ENCODE measurements around the gene MXD3.

The MXD3 gene

DNA sequence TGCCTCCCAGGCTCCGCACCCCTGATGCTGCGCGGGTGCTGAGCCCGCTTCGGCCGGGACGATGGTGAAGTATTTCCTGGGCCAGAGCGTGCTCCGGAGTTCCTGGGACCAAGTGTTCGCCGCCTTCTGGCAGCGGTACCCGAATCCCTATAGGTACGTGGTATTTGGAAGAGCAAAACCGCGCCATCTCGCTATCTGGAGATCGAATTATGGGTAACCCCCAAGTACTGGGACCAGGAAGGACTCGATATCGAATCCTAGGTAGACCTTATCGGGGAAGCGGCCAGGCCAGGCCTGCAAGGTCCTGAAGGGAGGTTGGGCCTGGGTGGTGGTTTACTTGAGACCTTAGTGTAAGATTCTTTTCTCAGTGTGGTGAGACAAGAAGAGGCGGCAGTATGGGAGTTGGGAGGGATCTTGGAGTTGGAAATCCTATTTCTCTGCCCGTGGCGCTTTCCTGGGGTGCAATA, 7.7 kb downstream of the MXD3 start:
- CTCF ChIA-PET, result interaction anchor here (0.6 kb wide), 1 partner anchor 191 kb away, joined by 3 read pairs; no protein-coding TSS in a partner anchor
- TF ChIP-seq KLF10 (tag by site-specific recombination; IDR thresholded peaks at IDR 0.05) (0 out of 2 replicates have a peak, but pooled peaks have one; percentile 4), GFI1B (tag by site-specific recombination; IDR thresholded peaks at IDR 0.05) (no peak), YY1 (tag by site-specific recombination; IDR thresholded peaks at IDR 0.05) (0 out of 2 replicates have a peak, but pooled peaks have one; percentile 5), ZBTB48 (tag by site-specific recombination; IDR thresholded peaks at IDR 0.05) (no peak), ZNF112 (tag by site-specific recombination; IDR thresholded peaks at IDR 0.05) (no peak), ZNF76 (tag by site-specific recombination; IDR thresholded peaks at IDR 0.05; ENCODE audit: borderline replicate concordance, low read depth) (peak; percentile 44; the same call in 1 of the 2 replicates)
- Histone ChIP-seq H3K4me3 (ENCODE audit: low read depth, low read length) (peak overlapping the region; percentile 90), H3K4me1 (ENCODE audit: control insufficient read depth, insufficient read depth, low read length) (peaks cover 9% of the 10 kb centered on the region), H3K27ac (ENCODE audit: extremely low read depth, low read depth, low read length) (peak overlapping the region; percentile 80), H3K36me3 (ENCODE audit: control insufficient read depth in 2 of 2, insufficient read depth in 1 of 2, low read length in 2 of 2) (peaks cover 4 to 67% of the 10 kb centered on the region in 2 experiments; a peak in 2 of 3 replicates), H3K9me3 (ENCODE audit: control insufficient read depth, insufficient read depth, low read depth, low read length) (no peaks in the 10 kb centered on the region)
- POLR2A ChIA-PET, result interaction anchor here (1.0 to 1.2 kb wide), 2 partner anchors 8 to 15 kb away, joined by 3 to 11 read pairs; partner anchors contain the start of gene MXD3

DNA sequence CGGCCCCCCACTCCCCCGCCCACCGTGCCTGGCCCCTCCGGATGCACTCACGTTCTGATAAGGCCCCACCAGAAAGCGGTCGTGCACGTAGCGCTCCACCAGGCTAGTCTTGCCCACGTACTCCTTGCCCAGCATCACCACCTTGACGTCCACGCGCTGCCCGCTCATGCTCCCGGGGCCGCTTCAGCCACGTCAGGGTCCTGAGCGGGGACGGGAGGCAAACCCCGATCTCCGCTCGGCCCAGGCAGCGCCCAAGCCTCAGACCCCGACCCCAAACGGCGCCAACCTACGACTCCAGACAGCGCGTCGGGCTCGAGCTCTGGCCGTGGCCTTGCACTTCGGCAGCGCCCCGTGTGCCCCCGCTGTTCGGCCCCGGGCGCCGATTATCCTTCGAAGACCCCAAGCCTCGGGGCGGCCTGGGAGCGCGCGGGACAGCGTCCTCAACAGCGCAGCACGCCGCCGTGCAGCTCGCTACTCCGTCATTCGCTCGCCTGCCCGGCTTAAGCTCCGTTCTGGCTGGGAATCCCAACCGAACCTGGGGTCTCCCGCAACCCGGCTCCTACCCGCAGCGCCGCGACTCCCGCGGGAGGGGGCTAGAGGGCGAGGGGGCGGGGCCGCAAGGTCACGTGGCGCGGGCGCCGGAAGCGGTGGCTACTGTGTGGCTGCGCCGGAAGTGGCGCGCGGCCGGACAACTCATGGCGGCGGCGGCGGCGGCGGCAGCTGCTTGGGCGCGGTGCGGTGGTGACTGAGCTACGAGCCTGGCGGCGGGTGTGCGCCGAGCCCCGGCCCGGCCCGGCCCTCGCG, 8.4 kb downstream of the MXD3 start, which contains the start of the genes PRELID1 and RAB24:
Gene PRELID1 (plus strand): TSS at position 679 of the 804 bp plus-strand sequence. CDS start 187 bp downstream, outside the sequence.
Gene RAB24 (minus strand): TSS at position 599 of the 804 bp plus-strand sequence. CDS start 431 bp downstream, at position 168.
- ChIA-PET CTCF (interaction anchor here (0.6 to 1.6 kb wide), 3 partner anchors 14 to 192 kb away, joined by 3 to 4 read pairs (median 3); no protein-coding TSS in a partner anchor), POLR2A (interaction anchor here (1.0 to 1.2 kb wide), 2 partner anchors 9 to 16 kb away, joined by 3 to 11 read pairs; partner anchors contain the start of gene MXD3)
- peaks cover 4 to 68% of the 10 kb centered on the region in 2 experiments; a peak in 2 of 3 replicates for H3K36me3 ChIP-seq (ENCODE audit: control insufficient read depth in 2 of 2, insufficient read depth in 1 of 2, low read length in 2 of 2)
- H3K27ac ChIP-seq (ENCODE audit: extremely low read depth, low read depth, low read length), result peak within 1 kb of the TSS; percentile 80
- no peaks in the 10 kb centered on the region for H3K9me3 ChIP-seq (ENCODE audit: control insufficient read depth, insufficient read depth, low read depth, low read length)
- peak within 1 kb of the TSS; percentile 90 for H3K4me3 ChIP-seq (ENCODE audit: low read depth, low read length)
- peaks cover 9% of the 10 kb centered on the region for H3K4me1 ChIP-seq (ENCODE audit: control insufficient read depth, insufficient read depth, low read length)
- no peak; the same call in 1 of the 2 replicates for TF ChIP-seq ZNF76 (tag by site-specific recombination; IDR thresholded peaks at IDR 0.05; ENCODE audit: borderline replicate concordance, low read depth)
- no peak for TF ChIP-seq YY2 (tag by site-specific recombination; IDR thresholded peaks at IDR 0.05)
- TF ChIP-seq, protein P1, sequence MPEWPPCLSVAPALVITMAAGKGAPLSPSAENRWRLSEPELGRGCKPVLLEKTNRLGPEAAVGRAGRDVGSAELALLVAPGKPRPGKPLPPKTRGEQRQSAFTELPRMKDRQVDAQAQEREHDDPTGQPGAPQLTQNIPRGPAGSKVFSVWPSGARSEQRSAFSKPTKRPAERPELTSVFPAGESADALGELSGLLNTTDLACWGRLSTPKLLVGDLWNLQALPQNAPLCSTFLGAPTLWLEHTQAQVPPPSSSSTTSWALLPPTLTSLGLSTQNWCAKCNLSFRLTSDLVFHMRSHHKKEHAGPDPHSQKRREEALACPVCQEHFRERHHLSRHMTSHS (tag by site-specific recombination; IDR thresholded peaks at IDR 0.05), result no peak
- TF ChIP-seq ZFP37 (tag by site-specific recombination; IDR thresholded peaks at IDR 0.05), result peak; percentile 73; the same call in 1 of the 2 replicates
- TF ChIP-seq ZNF404 (tag by site-specific recombination; IDR thresholded peaks at IDR 0.05), result no peak
- TF ChIP-seq ZNF830 (tag by site-specific recombination; IDR thresholded peaks at IDR 0.05; ENCODE audit: low read depth), result no peak
- TF ChIP-seq ZNF341 (tag by site-specific recombination; IDR thresholded peaks at IDR 0.05; ENCODE audit: low read depth), result peak; percentile 67
- no peak for TF ChIP-seq HOXA7 (CRISPR knock-in tag; IDR thresholded peaks at IDR 0.05; ENCODE audit: borderline replicate concordance)
- no peak for TF ChIP-seq ZNF221 (tag by site-specific recombination; IDR thresholded peaks at IDR 0.05; ENCODE audit: borderline replicate concordance)
- TF ChIP-seq ZSCAN16 (tag by site-specific recombination; IDR thresholded peaks at IDR 0.05), result no peak
- TF ChIP-seq, protein P2, sequence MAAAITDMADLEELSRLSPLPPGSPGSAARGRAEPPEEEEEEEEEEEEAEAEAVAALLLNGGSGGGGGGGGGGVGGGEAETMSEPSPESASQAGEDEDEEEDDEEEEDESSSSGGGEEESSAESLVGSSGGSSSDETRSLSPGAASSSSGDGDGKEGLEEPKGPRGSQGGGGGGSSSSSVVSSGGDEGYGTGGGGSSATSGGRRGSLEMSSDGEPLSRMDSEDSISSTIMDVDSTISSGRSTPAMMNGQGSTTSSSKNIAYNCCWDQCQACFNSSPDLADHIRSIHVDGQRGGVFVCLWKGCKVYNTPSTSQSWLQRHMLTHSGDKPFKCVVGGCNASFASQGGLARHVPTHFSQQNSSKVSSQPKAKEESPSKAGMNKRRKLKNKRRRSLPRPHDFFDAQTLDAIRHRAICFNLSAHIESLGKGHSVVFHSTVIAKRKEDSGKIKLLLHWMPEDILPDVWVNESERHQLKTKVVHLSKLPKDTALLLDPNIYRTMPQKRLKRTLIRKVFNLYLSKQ (tag by site-specific recombination; IDR thresholded peaks at IDR 0.05; ENCODE audit: borderline replicate concordance), result no peak
- no peak for TF ChIP-seq ZNF175 (tag by site-specific recombination; IDR thresholded peaks at IDR 0.05)
- no peak for TF ChIP-seq ZNF239 (tag by site-specific recombination; IDR thresholded peaks at IDR 0.05)
- peak; percentile 89 for TF ChIP-seq OSR2 (tag by site-specific recombination; IDR thresholded peaks at IDR 0.05)
- TF ChIP-seq, protein P3, sequence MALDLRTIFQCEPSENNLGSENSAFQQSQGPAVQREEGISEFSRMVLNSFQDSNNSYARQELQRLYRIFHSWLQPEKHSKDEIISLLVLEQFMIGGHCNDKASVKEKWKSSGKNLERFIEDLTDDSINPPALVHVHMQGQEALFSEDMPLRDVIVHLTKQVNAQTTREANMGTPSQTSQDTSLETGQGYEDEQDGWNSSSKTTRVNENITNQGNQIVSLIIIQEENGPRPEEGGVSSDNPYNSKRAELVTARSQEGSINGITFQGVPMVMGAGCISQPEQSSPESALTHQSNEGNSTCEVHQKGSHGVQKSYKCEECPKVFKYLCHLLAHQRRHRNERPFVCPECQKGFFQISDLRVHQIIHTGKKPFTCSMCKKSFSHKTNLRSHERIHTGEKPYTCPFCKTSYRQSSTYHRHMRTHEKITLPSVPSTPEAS (tag by site-specific recombination; IDR thresholded peaks at IDR 0.05), result no peak
- no peak for TF ChIP-seq ZNF266 (tag by site-specific recombination; IDR thresholded peaks at IDR 0.05; ENCODE audit: low read depth)
- no peak for TF ChIP-seq ZNF560 (tag by site-specific recombination; IDR thresholded peaks at IDR 0.05; ENCODE audit: borderline replicate concordance)
- no peak for TF ChIP-seq ZNF140 (tag by site-specific recombination; IDR thresholded peaks at IDR 0.05)
- peak; percentile 95 for TF ChIP-seq ZBTB7A (tag by site-specific recombination; IDR thresholded peaks at IDR 0.05; ENCODE audit: low read depth)
- TF ChIP-seq ZNF555 (tag by site-specific recombination; conservative IDR thresholded peaks at IDR 0.05), result no peak
- TF ChIP-seq ZNF548 (tag by site-specific recombination; IDR thresholded peaks at IDR 0.05), result no peak
- peak; percentile 77 for TF ChIP-seq ZIC2 (tag by site-specific recombination; IDR thresholded peaks at IDR 0.05)
- TF ChIP-seq, protein P4, sequence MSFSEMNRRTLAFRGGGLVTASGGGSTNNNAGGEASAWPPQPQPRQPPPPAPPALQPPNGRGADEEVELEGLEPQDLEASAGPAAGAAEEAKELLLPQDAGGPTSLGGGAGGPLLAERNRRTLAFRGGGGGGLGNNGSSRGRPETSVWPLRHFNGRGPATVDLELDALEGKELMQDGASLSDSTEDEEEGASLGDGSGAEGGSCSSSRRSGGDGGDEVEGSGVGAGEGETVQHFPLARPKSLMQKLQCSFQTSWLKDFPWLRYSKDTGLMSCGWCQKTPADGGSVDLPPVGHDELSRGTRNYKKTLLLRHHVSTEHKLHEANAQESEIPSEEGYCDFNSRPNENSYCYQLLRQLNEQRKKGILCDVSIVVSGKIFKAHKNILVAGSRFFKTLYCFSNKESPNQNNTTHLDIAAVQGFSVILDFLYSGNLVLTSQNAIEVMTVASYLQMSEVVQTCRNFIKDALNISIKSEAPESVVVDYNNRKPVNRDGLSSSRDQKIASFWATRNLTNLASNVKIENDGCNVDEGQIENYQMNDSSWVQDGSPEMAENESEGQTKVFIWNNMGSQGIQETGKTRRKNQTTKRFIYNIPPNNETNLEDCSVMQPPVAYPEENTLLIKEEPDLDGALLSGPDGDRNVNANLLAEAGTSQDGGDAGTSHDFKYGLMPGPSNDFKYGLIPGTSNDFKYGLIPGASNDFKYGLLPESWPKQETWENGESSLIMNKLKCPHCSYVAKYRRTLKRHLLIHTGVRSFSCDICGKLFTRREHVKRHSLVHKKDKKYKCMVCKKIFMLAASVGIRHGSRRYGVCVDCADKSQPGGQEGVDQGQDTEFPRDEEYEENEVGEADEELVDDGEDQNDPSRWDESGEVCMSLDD (tag by site-specific recombination; IDR thresholded peaks at IDR 0.05), result peak; percentile 90
